ENCODE measurements around the gene CCDC159.
"Not testable (repeated sequence)": the region's sequence is repeated elsewhere in the genome, so short reads cannot be mapped to it uniquely, and the experiment has no call there.

The CCDC159 gene

DNA sequence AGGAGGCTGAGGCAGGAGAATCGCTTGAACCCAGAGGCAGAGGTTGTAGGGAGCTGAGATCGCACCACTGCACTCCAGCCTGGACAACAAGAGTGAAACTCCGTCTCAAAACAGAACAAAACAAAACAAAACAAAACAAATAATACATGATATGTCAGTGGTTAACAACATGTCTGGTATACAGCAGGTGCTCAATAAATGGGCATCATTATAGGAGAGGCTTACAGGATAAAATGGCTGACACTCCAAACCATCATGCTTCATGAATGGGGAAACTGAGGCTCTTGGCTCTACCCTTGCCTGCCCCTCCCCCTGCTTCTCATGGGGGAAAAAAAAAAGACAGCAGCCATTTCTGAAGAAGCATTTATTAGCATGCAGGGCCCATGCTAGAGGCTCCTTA is 3.9 kb upstream of the CCDC159 start:
- Histone ChIP-seq H3K36me3 (ENCODE audit: control insufficient read depth, insufficient read depth, low read length) (no peaks in the 10 kb centered on the region), H3K27me3 (ENCODE audit: control insufficient read depth, insufficient read depth, low read length) (no peaks in the 10 kb centered on the region), H3K9ac (ENCODE audit: low read length) (no peak overlapping the region), H3K27ac (ENCODE audit: low read depth, low read length) (no peak overlapping the region), H3K4me1 (ENCODE audit: control insufficient read depth, insufficient read depth, low read length) (peaks cover 18% of the 10 kb centered on the region), H3K4me3 (ENCODE audit: low read length) (no peak overlapping the region)

DNA sequence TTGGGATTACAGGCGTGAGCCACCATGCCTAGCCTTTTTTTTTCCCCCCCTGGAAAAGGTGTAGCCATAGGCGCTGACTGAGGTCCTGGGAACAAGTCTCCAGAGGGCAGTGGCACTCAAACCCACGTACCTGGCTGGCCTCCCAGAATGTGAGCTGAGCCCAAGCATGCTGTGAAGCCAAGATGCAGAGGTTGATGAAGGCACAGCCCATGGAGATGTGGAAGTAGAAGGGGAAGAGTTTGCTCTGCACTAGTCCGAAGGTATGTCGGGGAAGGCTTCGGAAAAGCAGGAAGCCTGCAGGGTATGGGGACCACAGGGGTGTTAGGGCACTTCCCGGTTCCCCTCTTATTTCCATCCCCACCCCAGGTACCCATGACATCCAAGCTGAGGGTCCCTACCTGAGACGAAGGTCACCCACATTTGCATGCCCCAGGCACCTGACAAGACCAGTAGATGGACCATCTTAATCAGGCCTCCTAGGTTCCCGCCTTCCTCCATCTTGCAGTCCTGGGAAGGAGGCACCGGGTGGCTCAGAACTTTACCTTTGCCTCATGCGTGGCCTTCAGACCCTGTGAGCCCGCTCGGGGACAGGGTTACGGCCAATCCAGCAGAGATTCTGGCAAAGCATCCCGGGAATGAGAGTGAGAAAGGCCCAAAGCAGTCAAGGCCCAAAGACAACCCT is 1.1 kb upstream of the CCDC159 start:
- Histone ChIP-seq H3K27me3 (ENCODE audit: control insufficient read depth, insufficient read depth, low read length) (no peaks in the 10 kb centered on the region), H3K36me3 (ENCODE audit: control insufficient read depth, insufficient read depth, low read length) (peaks cover 3% of the 10 kb centered on the region), H3K9ac (ENCODE audit: low read length) (no peak overlapping the region), H3K4me1 (ENCODE audit: control insufficient read depth, insufficient read depth, low read length) (peaks cover 13% of the 10 kb centered on the region), H3K4me3 (ENCODE audit: low read length) (peak overlapping the region; percentile 96), H3K27ac (ENCODE audit: low read depth, low read length) (no peak overlapping the region)

DNA sequence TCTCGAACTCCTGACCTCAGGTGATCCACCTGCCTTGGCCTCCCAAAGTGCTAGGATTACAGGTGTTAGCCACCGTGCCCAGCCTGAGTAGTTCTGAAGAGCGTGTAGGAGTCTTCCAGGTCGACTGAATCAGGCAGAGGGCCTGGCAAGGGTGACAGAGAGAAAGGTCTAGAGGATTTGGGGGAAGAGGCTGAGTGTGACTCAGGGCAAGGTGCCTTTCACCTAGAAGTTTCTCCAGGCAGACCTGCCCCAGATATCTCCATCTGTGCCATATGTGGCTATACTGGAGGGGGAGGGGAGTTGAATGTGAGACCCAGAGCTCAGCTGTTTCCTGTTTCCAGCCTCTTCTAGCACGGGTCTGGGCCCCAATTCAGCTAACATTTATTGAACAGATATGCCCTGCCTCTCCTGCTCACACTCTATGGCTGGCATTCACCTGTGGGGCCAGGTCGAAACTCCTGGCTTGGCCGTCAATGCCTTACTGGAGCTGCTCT is 1.3 kb downstream of the CCDC159 start:
- Histone ChIP-seq H3K4me3 (ENCODE audit: low read length) (no peak overlapping the region), H3K27me3 (ENCODE audit: control insufficient read depth, insufficient read depth, low read length) (no peaks in the 10 kb centered on the region), H3K27ac (ENCODE audit: low read depth, low read length) (no peak overlapping the region), H3K9ac (ENCODE audit: low read length) (no peak overlapping the region), H3K4me1 (ENCODE audit: control insufficient read depth, insufficient read depth, low read length) (peaks cover 13% of the 10 kb centered on the region), H3K36me3 (ENCODE audit: control insufficient read depth, insufficient read depth, low read length) (peaks cover 3% of the 10 kb centered on the region)

DNA sequence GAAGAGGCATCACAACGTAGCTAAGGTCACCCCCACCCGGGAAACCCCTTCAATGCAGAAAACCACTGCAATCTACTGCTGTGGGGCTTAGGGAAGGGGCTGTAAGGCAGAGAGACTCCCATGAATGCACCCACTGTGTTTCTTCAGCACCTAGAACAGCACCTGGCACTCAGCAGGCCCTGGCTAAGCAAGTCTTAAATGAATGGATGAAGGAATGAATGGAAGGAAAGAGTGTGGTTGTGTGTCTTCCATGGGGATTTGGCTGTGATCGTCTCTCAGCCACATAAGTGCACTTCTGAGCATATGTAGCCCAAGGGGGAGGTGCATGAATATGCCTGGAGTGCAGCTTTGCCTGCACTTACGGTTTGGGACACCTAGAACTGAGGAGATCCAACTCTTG is 2.9 kb downstream of the CCDC159 start:
- no peaks in the 10 kb centered on the region for H3K27me3 ChIP-seq (ENCODE audit: control insufficient read depth, insufficient read depth, low read length)
- H3K4me1 ChIP-seq (ENCODE audit: control insufficient read depth, insufficient read depth, low read length) = peaks cover 13% of the 10 kb centered on the region
- peaks cover 3% of the 10 kb centered on the region for H3K36me3 ChIP-seq (ENCODE audit: control insufficient read depth, insufficient read depth, low read length)
- H3K27ac ChIP-seq (ENCODE audit: low read depth, low read length) = no peak overlapping the region
- no peak overlapping the region for H3K9ac ChIP-seq (ENCODE audit: low read length)
- no peak overlapping the region for H3K4me3 ChIP-seq (ENCODE audit: low read length)

DNA sequence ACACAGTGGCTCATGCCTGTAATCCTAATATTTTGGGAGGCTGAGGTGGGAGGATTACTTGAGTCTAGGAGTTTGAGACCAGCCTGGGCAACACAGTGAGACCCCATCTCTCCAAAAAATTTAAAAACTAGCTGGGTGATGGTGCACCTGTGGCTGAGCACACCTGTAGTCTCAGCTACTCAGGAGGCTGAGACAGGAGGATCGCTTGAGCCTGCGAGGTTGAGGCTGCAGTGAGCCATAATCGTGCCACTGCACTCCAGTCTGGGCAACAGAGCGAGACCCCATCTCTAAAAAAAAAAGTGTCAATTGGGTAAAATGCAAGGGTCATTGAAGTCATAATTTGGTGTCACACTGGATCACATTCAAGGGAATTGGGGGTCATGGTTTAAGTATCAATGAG is 7.8 kb downstream of the CCDC159 start:
- not testable (repeated sequence) for H3K36me3 ChIP-seq (ENCODE audit: control insufficient read depth, insufficient read depth, low read length); H3K27me3 ChIP-seq (ENCODE audit: control insufficient read depth, insufficient read depth, low read length); H3K27ac ChIP-seq (ENCODE audit: low read depth, low read length); H3K4me1 ChIP-seq (ENCODE audit: control insufficient read depth, insufficient read depth, low read length); H3K9ac ChIP-seq (ENCODE audit: low read length); H3K4me3 ChIP-seq (ENCODE audit: low read length)

DNA sequence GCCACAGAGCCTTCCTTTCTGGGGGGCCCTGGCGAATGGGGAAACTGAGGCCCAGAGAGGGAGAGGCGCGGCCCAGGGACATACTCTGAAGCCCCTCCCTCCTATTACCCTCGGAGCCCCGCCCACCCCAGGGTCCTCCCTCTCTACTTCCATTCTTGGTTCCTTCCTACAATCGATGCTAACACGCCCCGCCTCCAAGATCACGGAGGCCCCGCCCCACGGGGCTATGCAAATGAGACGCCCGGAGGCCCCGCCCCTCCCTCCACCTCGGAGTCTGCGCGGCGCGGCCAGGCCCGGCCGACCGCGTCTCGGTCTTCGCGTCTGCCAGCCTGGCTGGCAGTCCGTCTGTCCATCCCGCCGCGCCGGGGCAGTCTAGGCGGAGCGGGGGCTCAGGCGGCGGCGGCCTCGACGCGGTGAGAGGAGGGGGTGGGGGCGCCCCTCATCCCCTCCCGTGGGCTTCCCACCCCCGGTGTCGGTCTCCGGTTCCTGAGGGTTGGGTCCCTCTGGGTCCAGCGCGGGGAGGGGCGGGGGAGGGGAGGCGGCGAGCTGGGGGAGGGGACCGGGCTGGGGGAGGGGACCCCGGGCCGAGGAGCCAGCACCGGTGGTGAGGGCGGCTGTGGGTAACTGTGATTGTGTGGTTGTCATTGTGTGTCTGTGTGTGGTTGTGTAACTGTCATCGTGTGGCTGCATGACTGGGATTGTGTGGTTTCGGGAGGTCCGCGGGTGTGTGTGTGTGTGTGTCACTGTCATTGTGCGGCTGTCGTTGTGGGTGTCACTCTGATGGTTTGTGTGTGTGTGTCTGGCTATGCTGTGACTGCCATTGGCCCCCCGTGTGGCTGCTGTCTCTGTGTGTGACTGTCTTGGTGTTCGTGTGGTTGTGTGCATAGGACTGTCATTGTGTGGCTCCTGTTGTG is 9.1 kb downstream of the CCDC159 start, which contains the start of gene PLPPR2:
Gene PLPPR2, plus strand, starts transcription at position 273 of the 914 bp plus-strand sequence. CDS start 2,242 bp downstream, outside the sequence.
- H3K4me3 ChIP-seq (ENCODE audit: low read length) = peak within 1 kb of the TSS; percentile 71
- no peak within 1 kb of the TSS for H3K9ac ChIP-seq (ENCODE audit: low read length)
- H3K36me3 ChIP-seq (ENCODE audit: control insufficient read depth, insufficient read depth, low read length) = peaks cover 6% of the 10 kb centered on the region
- peaks cover 4% of the 10 kb centered on the region for H3K4me1 ChIP-seq (ENCODE audit: control insufficient read depth, insufficient read depth, low read length)
- no peaks in the 10 kb centered on the region for H3K27me3 ChIP-seq (ENCODE audit: control insufficient read depth, insufficient read depth, low read length)
- H3K27ac ChIP-seq (ENCODE audit: low read depth, low read length) = peak within 1 kb of the TSS; percentile 11

DNA sequence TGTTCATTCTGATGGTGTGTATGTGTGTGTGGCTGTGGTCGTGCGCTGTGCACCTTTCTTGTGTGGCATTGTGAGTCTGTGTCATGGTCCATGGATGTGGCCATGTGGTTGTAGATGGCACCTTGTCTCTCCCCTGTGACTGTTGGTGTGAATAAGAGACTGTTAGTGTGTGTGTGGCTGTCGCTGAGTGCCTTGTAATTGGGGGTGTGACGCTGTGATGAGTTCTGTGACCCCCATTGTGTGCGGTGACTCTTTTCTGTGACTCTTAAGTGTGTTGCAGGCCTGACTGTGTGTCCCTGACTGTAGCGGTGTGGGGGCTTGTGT is 9.7 kb downstream of the CCDC159 start:
- H3K36me3 ChIP-seq (ENCODE audit: control insufficient read depth, insufficient read depth, low read length) = peaks cover 6% of the 10 kb centered on the region
- peaks cover 4% of the 10 kb centered on the region for H3K4me1 ChIP-seq (ENCODE audit: control insufficient read depth, insufficient read depth, low read length)
- no peak overlapping the region for H3K27ac ChIP-seq (ENCODE audit: low read depth, low read length)
- H3K27me3 ChIP-seq (ENCODE audit: control insufficient read depth, insufficient read depth, low read length) = no peaks in the 10 kb centered on the region
- H3K9ac ChIP-seq (ENCODE audit: low read length) = no peak overlapping the region
- peak overlapping the region; percentile 71 for H3K4me3 ChIP-seq (ENCODE audit: low read length)

DNA sequence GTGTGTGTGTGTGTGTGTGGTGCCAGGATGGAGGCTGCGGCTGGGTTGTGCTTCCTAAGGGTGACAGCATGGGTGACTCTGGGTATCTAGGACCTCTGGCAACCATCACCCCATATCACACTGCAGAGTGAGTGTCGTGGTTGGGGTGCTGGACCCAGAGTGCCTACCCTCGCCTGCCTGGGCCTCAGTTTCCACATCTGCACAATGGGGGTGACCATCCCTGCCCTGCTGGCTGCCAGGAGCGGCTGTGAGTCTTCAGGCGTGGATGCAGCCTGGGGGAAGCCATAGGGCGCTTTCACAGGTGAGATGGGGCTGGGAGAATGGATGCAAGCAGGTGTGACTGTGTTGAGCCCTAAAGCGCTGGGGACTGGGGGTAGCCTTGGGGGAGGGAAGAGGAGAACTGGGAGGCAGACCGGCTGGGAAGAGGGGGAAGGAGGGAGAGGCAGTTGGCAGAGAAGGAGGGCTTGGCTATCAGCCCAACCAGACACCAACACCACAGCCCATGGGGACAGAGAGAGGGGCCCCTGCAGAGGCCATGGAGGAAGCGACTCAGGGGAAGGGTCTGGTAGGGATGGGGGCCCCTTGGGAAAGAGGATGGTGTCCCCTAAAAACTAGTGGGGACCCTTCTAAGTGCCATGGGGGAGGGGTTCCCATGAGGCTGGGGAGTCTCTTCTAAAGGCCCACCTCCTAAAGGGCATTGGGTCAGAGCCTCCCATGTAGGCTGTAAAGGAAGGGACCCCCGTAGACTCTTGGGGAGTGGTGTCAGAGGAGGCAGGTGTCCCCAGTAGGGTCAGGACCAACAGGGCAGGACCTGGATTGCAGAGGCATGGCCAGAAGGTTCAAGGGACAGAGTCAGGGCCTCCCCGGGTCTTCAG is 10.6 kb downstream of the CCDC159 start:
- H3K27me3 ChIP-seq (ENCODE audit: control insufficient read depth, insufficient read depth, low read length) = no peaks in the 10 kb centered on the region
- no peak overlapping the region for H3K9ac ChIP-seq (ENCODE audit: low read length)
- no peak overlapping the region for H3K27ac ChIP-seq (ENCODE audit: low read depth, low read length)
- peak overlapping the region; percentile 71 for H3K4me3 ChIP-seq (ENCODE audit: low read length)
- H3K4me1 ChIP-seq (ENCODE audit: control insufficient read depth, insufficient read depth, low read length) = peaks cover 4% of the 10 kb centered on the region
- peaks cover 6% of the 10 kb centered on the region for H3K36me3 ChIP-seq (ENCODE audit: control insufficient read depth, insufficient read depth, low read length)

DNA sequence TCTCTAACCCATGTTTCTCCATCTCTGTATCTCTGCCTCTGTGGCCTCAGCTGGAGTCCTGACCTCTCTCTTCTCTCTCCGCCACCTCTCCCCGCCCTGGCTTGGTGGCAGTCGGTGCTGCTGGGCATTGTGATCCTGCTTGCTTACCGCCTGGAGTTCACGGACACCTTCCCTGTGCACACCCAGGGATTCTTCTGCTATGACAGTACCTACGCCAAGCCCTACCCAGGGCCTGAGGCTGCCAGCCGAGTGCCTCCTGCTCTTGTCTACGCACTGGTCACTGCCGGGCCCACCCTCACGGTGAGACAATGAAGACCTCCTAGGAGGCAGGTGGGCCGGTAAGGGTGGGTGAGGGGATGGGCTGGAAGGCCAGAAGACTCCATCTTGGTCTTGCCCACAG is 13.1 kb downstream of the CCDC159 start:
- H3K27ac ChIP-seq (ENCODE audit: low read depth, low read length) = no peak overlapping the region
- H3K36me3 ChIP-seq (ENCODE audit: control insufficient read depth, insufficient read depth, low read length) = peaks cover 6% of the 10 kb centered on the region
- H3K27me3 ChIP-seq (ENCODE audit: control insufficient read depth, insufficient read depth, low read length) = no peaks in the 10 kb centered on the region
- no peak overlapping the region for H3K9ac ChIP-seq (ENCODE audit: low read length)
- peaks cover 4% of the 10 kb centered on the region for H3K4me1 ChIP-seq (ENCODE audit: control insufficient read depth, insufficient read depth, low read length)
- no peak overlapping the region for H3K4me3 ChIP-seq (ENCODE audit: low read length)

DNA sequence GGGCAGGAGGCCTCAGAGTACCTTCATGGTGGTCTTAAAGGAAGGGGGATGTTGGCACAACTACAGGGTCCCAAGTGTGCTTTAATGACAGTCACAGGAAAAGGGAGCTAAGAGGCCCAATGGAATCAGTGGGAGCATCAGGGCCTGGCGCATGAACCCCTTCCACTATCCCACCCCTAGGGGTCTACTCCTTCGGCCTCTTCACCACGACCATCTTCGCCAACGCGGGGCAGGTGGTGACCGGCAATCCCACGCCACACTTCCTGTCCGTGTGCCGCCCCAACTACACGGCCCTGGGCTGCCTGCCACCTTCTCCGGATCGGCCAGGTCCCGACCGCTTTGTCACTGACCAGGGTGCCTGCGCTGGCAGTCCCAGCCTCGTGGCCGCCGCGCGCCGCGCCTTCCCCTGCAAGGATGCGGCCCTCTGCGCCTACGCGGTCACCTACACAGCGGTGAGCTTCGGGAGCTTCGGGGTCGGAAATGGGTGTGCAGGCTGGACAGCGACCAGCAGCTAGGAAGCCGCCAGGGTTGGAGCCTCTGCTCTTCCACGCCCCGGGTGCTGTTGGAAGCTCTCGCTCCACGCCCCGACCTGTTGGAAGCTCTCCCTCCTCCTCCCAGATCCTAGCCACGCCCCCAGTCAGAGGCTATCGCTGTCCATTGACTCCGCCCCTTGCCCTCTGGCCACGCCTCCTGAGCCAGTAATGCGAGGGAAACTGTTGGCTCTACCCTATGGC is 14.9 kb downstream of the CCDC159 start:
- H3K9ac ChIP-seq (ENCODE audit: low read length) = no peak overlapping the region
- peaks cover 6% of the 10 kb centered on the region for H3K36me3 ChIP-seq (ENCODE audit: control insufficient read depth, insufficient read depth, low read length)
- no peak overlapping the region for H3K4me3 ChIP-seq (ENCODE audit: low read length)
- H3K27me3 ChIP-seq (ENCODE audit: control insufficient read depth, insufficient read depth, low read length) = no peaks in the 10 kb centered on the region
- peaks cover under 1% of the 10 kb centered on the region for H3K4me1 ChIP-seq (ENCODE audit: control insufficient read depth, insufficient read depth, low read length)
- no peak overlapping the region for H3K27ac ChIP-seq (ENCODE audit: low read depth, low read length)

DNA sequence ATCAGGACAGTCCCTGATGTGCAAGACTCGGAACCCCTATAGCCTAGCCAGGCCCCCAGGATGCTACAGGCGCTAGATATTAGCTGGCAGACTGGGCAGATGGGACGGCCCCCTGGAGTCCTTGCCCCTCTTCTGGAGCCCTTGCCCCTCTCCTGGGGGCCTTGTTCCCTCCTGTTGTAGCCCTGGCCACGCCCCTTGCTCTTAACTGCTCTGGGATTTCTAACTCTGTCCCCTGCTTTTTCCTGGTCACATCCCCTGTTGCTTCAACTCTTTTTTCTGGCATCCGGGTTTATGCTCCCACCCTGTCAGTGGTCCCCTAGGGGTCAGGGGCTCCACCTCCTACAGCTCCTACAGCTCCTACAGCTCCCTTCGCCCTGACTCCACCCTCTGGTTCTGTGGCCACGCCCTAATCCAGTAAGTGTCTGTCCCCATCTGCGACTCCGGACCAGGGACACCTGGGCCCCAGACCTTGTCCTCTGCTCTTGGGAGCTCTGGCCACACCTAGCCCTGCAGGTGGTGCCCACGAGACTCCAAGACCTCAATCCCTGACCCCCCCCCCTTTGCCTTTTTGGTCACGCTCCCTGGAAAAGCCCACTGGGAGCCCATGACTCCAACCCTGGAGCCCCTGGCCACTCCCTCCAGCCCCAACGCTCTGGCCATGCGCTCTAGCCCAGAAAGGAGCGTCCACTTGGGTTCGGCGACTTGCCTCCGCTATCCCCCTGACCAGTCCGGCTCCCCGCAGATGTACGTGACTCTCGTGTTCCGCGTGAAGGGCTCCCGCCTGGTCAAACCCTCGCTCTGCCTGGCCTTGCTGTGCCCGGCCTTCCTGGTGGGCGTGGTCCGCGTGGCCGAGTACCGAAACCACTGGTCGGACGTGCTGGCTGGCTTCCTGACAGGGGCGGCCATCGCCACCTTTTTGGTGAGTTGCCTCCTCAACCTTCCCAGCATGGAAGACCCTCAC is 15.7 kb downstream of the CCDC159 start:
- no peak overlapping the region for H3K27ac ChIP-seq (ENCODE audit: low read depth, low read length)
- no peaks in the 10 kb centered on the region for H3K4me1 ChIP-seq (ENCODE audit: control insufficient read depth, insufficient read depth, low read length)
- no peak overlapping the region for H3K4me3 ChIP-seq (ENCODE audit: low read length)
- H3K9ac ChIP-seq (ENCODE audit: low read length) = no peak overlapping the region
- peaks cover 6% of the 10 kb centered on the region for H3K36me3 ChIP-seq (ENCODE audit: control insufficient read depth, insufficient read depth, low read length)
- no peaks in the 10 kb centered on the region for H3K27me3 ChIP-seq (ENCODE audit: control insufficient read depth, insufficient read depth, low read length)
